ENCODE measurements around the gene NRCAM.

The NRCAM gene

DNA sequence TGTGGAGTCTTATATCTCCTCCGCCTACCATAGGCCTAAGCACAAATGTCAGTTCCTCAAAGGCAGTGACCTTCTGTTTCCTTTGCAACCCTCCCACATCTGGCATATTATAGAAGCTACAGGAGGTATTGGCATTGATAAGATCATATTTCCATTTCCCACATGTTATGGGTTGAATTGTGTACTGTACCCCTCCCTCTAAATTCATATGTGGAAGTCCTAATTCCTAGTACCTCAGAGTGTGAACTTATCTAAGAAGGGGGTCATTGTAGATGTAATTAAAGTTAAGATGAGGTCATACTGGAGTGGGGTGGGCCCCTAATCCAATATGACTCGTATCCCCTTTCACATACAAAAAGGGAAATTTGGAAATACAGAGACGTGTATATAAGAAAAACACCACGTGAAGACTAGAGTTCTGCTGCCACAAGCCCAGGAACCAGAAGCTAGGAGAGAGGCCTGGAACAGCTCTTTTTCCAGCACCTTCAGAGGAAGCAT, 320.0 kb downstream of the NRCAM start:
- intact Hi-C loops (cut with micrococcal nuclease): no loop called here
- Mint-ChIP-seq H3K4me1 (ENCODE audit: low read depth) (peaks cover 16% of the 10 kb centered on the region), H3K9me3 (no peaks in the 10 kb centered on the region), H3K27me3 (peaks cover 3% of the 10 kb centered on the region), H3K36me3 (ENCODE audit: low read depth) (no peaks in the 10 kb centered on the region), H3K27ac (peak overlapping the region; percentile 50), H3K4me3 (no peak overlapping the region)

DNA sequence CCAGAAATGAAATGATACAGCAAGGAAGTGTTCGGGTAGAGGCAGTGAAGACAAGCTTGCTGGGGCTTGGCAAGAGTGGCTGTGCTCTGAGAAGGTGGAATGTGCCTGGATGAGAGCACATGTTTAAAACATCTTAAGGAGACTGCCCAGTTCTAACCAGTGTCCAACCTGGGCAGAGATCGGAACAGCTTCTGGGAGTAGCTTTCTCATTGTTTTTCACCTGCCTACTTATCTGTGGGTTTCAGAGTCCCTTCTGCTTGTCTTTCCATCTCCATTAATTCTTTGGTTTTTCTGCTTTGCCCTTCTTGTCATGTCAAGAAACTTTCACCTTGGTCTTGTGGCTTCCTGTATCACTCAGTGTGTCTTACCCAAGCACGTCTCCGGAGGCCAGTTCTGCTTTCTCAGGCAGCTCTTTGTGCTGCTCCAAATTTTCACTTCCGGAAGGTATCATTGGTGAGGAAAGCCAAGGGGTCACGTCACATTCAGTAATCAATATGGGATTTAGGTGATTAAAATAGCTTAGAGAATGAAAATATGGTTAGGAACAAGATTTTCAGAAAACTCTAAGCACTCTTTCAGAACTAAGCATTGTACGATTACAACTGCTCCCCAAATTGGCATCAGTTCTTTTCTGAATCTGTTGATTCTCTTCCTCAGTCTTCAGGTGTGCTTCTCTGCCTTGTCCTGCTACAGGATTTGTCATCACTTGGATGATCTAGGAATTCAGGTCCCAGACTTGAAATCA, 320.6 kb downstream of the NRCAM start:
- peaks cover 16% of the 10 kb centered on the region for H3K4me1 Mint-ChIP-seq (ENCODE audit: low read depth)
- H3K4me3 Mint-ChIP-seq: no peak overlapping the region
- no peaks in the 10 kb centered on the region for H3K36me3 Mint-ChIP-seq (ENCODE audit: low read depth)
- peaks cover 3% of the 10 kb centered on the region for H3K27me3 Mint-ChIP-seq
- peak overlapping the region; percentile 50 for H3K27ac Mint-ChIP-seq
- intact Hi-C loops (cut with micrococcal nuclease): no loop called here
- no peaks in the 10 kb centered on the region for H3K9me3 Mint-ChIP-seq

DNA sequence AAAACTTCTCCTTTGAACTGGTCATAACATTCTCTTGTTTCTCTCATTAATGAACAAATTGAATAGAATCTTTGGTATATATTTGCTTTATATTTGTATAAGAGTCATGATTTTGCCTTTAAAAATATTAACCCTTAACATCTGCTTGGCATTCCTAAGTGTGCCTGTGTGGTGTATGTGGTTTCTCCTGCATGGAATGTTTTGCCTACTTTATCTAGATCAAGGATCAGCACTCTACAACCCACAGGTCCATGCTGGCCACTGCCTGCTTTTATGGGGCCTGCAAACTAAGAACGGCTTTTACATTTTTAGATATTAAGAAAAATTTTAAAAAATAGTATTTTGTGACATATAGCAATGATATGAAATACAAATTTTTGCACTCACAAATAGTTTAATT, 321.8 kb downstream of the NRCAM start:
- H3K27me3 Mint-ChIP-seq: peaks cover 1% of the 10 kb centered on the region
- H3K4me3 Mint-ChIP-seq: no peak overlapping the region
- H3K27ac Mint-ChIP-seq: no peak overlapping the region
- H3K4me1 Mint-ChIP-seq (ENCODE audit: low read depth): peaks cover 16% of the 10 kb centered on the region
- H3K9me3 Mint-ChIP-seq: no peaks in the 10 kb centered on the region
- intact Hi-C loops (cut with micrococcal nuclease): no loop called here
- H3K36me3 Mint-ChIP-seq (ENCODE audit: low read depth): no peaks in the 10 kb centered on the region

DNA sequence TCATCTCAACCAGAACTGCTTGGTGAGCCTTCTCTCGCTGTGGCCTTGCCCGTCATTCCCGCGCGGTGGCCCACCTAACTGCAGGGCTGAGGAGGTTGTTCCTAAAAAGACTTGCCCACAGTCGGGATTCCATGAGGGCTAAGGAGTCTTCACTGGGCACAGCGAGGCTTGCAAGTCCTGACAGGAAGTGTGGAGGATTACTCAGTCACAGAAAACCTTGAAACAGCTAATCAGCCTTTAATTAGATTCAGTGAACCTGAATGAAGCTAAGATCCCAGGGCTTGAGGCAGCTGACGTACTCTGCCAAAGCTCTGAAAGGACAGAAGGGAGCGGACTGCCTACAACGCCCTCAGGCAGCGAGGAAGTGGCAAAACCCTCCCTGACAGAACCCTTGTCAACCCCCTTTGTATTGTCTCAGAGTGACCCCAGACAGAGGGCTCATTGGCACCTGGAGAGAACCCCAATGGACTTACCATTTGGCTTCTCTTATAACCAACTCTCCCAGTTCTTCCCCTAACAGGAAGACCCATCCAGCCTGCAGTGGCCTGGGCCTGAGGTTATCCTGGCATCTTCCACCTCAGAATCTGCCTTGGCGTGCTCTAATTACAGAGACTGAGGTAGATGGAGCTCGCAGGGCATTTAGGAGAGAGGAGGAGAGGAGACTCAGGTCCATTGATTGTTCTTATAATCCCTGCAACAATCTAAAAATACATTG, 323.5 kb downstream of the NRCAM start:
- Mint-ChIP-seq H3K27me3 (peaks cover 1% of the 10 kb centered on the region), H3K27ac (no peak overlapping the region), H3K36me3 (ENCODE audit: low read depth) (no peaks in the 10 kb centered on the region), H3K4me3 (no peak overlapping the region), H3K4me1 (ENCODE audit: low read depth) (peaks cover 16% of the 10 kb centered on the region), H3K9me3 (no peaks in the 10 kb centered on the region)
- intact Hi-C loops (cut with micrococcal nuclease): no loop called here

DNA sequence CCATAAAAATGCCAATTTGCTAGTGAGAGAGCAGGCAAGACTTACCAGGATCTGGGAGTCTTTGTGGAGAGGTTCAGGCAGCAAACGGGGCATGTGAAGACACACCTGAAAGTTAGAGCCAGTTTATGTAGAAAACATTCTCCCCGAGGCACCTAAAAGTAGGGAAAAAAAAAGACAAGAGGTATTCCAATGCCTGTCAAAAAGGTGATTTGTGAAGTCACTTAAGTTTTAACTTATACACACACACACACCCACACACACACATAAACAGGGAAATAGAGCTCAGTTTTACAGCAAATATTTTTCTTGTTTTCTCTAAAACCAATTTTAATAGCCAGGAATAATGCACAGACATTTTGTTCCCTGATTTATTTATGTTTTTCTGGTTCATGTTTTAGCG, 326.0 kb downstream of the NRCAM start, which contains the start of gene LAMB4:
LAMB4 (minus strand) TSS at position 101 of the 400 bp plus-strand sequence. CDS start 7,197 bp downstream, outside the sequence.
- no peaks in the 10 kb centered on the region for H3K36me3 Mint-ChIP-seq (ENCODE audit: low read depth)
- no peak within 1 kb of the TSS for H3K4me3 Mint-ChIP-seq
- no peak within 1 kb of the TSS for H3K27ac Mint-ChIP-seq
- peaks cover 4% of the 10 kb centered on the region for H3K4me1 Mint-ChIP-seq (ENCODE audit: low read depth)
- H3K27me3 Mint-ChIP-seq: peaks cover 1% of the 10 kb centered on the region
- H3K9me3 Mint-ChIP-seq: no peaks in the 10 kb centered on the region
- intact Hi-C loops (cut with micrococcal nuclease): no loop called here

DNA sequence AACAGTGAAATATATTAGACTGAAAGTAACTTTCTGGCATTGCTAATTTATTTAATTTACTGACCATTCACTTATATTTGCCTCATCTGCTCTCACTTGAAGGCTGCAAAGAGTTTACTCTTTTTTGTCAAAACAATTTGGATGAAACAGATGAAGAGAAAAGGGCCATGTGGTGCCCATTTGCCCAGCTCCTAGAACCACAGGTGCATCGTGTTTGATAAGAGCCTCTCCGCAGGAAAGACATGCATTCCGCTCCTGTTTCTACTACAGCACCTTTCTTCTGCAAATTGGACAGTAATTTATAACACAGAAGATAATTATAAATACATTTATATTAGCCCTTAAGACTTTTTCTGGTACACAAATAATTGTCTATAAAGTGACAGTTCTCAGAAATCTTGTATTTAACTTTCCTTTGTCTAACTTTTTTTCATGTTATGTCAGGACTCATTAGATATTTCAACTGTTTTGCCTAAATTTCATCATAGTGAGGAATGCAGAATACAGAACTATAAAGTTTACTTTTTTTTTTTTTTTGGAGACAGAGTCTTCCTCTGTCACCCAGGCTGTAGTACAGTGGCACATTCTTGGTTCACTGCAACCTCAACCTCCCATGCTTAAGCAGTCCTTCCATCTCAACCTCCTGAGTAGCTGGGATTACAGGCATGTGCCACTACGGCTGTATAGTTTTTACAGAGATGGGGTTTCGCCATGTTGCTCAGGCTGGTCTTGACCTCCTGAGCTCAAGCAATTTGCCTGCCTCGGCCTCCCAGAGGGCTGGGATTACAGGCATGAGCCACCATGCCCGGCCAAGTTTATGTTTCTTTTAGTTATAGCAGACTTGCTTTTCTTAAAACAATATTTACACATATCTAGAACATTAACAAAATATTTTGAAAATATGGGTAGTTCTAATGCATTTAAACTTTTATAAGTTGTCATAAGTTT, 326.9 kb downstream of the NRCAM start:
- peaks cover 1% of the 10 kb centered on the region for H3K27me3 Mint-ChIP-seq
- no peak overlapping the region for H3K4me3 Mint-ChIP-seq
- H3K4me1 Mint-ChIP-seq (ENCODE audit: low read depth): no peaks in the 10 kb centered on the region
- intact Hi-C loops (cut with micrococcal nuclease): no loop called here
- H3K36me3 Mint-ChIP-seq (ENCODE audit: low read depth): no peaks in the 10 kb centered on the region
- H3K27ac Mint-ChIP-seq: no peak overlapping the region
- H3K9me3 Mint-ChIP-seq: no peaks in the 10 kb centered on the region

DNA sequence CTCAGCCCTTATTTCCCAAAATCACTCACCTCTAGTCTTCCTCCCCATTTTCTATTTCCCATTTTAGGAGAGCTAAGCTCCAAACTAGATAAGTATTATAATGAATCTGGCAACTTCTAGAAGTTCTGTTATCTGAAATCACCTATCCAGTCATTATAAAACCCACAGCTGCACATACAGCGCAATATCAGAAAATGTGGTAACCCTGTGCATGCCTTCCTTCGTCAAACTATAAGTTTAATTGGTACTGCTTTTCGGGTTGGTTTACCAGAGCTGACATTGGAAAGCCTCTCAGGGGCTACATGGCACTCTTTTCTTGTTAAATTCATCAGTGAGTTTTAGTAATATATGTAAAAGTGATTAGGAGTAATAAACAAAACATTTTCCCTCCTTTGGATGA, 327.7 kb downstream of the NRCAM start:
- Mint-ChIP-seq H3K4me1 (ENCODE audit: low read depth) (no peaks in the 10 kb centered on the region), H3K27me3 (peaks cover 1% of the 10 kb centered on the region), H3K4me3 (no peak overlapping the region), H3K36me3 (ENCODE audit: low read depth) (no peaks in the 10 kb centered on the region), H3K9me3 (no peaks in the 10 kb centered on the region), H3K27ac (no peak overlapping the region)
- intact Hi-C loops (cut with micrococcal nuclease): no loop called here

DNA sequence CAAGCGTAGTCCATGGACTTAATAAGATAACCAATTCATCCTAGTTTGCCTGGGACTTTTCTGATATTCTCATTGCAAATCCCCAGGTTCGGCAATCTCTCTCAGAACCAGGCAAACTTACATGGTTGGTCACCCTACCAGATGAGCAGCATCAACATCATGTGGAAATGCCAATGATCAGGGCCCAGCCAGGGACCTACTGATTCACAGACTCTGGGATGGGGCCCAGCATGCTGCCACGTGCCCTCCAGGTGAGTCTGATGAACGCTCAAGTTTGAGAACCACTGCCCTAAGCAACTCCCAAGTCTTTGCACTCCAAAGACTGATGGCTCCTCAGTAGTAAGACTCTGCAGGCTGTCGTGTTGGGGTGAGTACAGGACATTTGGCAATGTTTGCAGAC, 328.8 kb downstream of the NRCAM start:
- Mint-ChIP-seq H3K27me3 (no peaks in the 10 kb centered on the region), H3K27ac (no peak overlapping the region), H3K4me3 (no peak overlapping the region), H3K36me3 (ENCODE audit: low read depth) (no peaks in the 10 kb centered on the region), H3K4me1 (ENCODE audit: low read depth) (no peaks in the 10 kb centered on the region), H3K9me3 (no peaks in the 10 kb centered on the region)
- intact Hi-C loops (cut with micrococcal nuclease): no loop called here

DNA sequence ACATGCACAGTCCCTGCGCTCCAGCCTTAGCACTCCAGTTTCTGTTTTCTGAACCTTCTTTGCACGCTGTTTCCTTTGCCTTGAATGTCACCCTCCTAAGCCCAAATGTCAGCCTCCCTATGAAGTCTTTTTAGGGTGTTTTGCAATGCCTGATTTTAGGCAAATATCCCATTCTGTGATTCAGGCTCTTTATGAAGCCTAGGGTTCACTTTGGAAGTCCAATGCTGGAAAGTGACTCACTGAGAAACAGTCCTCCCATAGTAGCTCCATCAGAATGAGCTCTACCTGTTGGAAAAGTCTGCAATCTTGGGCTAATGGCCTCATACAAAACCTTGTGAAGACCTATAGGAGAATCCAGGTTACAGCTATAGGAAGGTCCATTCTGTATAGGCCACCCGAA, 331.4 kb downstream of the NRCAM start:
- Mint-ChIP-seq H3K27me3 (no peaks in the 10 kb centered on the region), H3K36me3 (ENCODE audit: low read depth) (no peaks in the 10 kb centered on the region), H3K9me3 (no peaks in the 10 kb centered on the region), H3K4me1 (ENCODE audit: low read depth) (no peaks in the 10 kb centered on the region), H3K27ac (no peak overlapping the region), H3K4me3 (no peak overlapping the region)
- intact Hi-C loops (cut with micrococcal nuclease): no loop called here

DNA sequence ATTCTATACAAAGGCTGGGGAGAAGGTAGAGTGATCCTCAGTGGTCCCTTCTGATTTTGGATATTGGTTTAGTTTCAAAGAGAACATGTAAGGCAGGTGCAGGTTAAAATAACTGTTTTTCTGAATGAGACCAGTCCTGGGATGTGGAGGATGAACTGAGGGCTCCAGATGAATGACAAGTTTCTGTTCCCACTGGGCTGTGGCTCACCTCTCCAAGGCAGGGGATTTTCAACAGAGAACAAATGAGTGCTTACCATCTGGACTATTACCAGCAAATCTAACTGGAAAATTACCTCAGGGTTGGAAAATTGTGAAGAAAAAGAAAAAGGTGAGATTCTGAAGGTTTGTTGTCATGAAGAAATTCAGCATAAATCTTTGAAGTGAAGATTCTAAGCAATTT, 334.1 kb downstream of the NRCAM start:
- Mint-ChIP-seq H3K27ac (no peak overlapping the region), H3K4me1 (ENCODE audit: low read depth) (no peaks in the 10 kb centered on the region), H3K9me3 (no peaks in the 10 kb centered on the region), H3K36me3 (ENCODE audit: low read depth) (no peaks in the 10 kb centered on the region), H3K4me3 (no peak overlapping the region), H3K27me3 (no peaks in the 10 kb centered on the region)
- intact Hi-C loops (cut with micrococcal nuclease): no loop called here

DNA sequence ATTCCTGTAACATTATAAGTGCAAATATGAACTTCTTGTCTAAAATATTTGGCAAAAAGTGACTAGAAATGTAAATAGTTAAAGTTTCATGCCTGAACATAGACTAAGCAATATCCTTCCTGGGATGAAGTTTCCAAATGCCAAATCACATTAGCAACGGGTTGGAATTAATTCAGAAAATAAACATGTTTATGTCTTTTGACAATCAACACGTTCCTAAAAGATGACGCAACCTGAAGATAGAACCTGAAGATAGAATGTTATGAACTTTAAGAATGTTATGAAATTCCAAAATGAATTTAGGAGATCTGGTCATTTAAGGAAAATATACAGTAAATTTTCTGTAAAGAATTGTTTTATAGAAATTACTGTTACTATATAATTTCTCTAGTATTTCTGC, 335.3 kb downstream of the NRCAM start:
- H3K4me3 Mint-ChIP-seq: no peak overlapping the region
- no peaks in the 10 kb centered on the region for H3K9me3 Mint-ChIP-seq
- H3K4me1 Mint-ChIP-seq (ENCODE audit: low read depth): no peaks in the 10 kb centered on the region
- no peaks in the 10 kb centered on the region for H3K27me3 Mint-ChIP-seq
- no peak overlapping the region for H3K27ac Mint-ChIP-seq
- intact Hi-C loops (cut with micrococcal nuclease): no loop called here
- no peaks in the 10 kb centered on the region for H3K36me3 Mint-ChIP-seq (ENCODE audit: low read depth)

DNA sequence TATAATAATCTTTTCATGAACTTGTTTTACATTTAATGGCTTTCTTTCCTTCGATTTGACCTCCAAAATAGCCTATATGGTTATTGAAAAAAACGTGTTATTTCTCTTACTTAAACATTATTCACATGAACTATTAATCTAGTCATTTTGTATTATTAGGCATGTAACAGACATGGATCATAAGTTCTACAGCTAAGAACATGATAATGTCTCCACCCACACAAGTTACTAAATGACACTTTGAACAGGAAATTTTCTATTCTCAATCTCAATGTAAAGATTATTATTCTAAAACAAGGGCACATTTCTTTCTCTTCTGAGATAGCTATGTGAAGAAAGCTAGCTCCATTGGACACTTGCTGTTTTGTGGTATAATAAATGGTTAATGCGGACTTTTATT, 336.0 kb downstream of the NRCAM start:
- H3K9me3 Mint-ChIP-seq: no peaks in the 10 kb centered on the region
- intact Hi-C loops (cut with micrococcal nuclease): no loop called here
- H3K4me3 Mint-ChIP-seq: no peak overlapping the region
- no peak overlapping the region for H3K27ac Mint-ChIP-seq
- H3K4me1 Mint-ChIP-seq (ENCODE audit: low read depth): no peaks in the 10 kb centered on the region
- no peaks in the 10 kb centered on the region for H3K36me3 Mint-ChIP-seq (ENCODE audit: low read depth)
- H3K27me3 Mint-ChIP-seq: no peaks in the 10 kb centered on the region

DNA sequence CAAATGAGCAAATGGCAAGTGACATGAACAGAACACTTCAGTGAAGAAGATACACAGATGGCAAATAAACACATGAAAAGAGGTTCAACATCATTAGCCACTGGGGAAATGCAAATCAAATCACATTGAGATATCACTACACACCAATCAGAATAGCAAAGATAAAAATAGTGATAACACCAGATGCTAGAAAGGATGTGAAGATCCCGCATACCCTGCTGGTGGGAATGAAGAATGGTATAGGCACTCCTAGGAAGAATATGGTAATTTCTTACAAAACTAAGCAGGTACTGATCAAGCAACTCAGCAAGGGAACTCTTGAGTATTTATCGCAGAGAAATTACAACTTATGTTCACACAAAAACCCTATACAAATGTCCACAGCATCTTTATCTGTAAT, 337.3 kb downstream of the NRCAM start:
- no peak overlapping the region for H3K4me3 Mint-ChIP-seq
- H3K9me3 Mint-ChIP-seq: no peaks in the 10 kb centered on the region
- no peak overlapping the region for H3K27ac Mint-ChIP-seq
- H3K27me3 Mint-ChIP-seq: no peaks in the 10 kb centered on the region
- H3K4me1 Mint-ChIP-seq (ENCODE audit: low read depth): no peaks in the 10 kb centered on the region
- no peaks in the 10 kb centered on the region for H3K36me3 Mint-ChIP-seq (ENCODE audit: low read depth)
- intact Hi-C loops (cut with micrococcal nuclease): no loop called here

All from dendritic cell treated with granulocyte-macrophage colony-stimulating factor and Interleukin-4, amounts not matched to agents 40 ng/mL and 50 ng/mL, for 4 days (primary cell).